ENCODE measurements around the gene DDX1. TPM values are rescaled to one million over a fixed set of nuclear protein-coding genes. Genes with fewer than 3 reads are reported as not detected.

Gene DDX1
- total and polyA plus RNA-seq, 10 of the 15 experiments (the other 5 are each of a cell fraction or from before 2014, with no cell fraction given), result 53.2 to 134 (median 85.6) TPM

- H3K9ac ChIP-seq (ENCODE audit: control insufficient read depth, insufficient read depth, low read length), result no peak overlapping the region
- H3K36me3 ChIP-seq (ENCODE audit: control insufficient read depth in 2 of 2, insufficient read depth in 2 of 2, low read length in 1 of 2), result no peaks in the 10 kb centered on the region
- no peak overlapping the region for H3K4me3 ChIP-seq
- no peaks in the 10 kb centered on the region for H3K4me1 ChIP-seq (ENCODE audit: control insufficient read depth, insufficient read depth, low read length)
- WGBS (ENCODE audit: insufficient coverage, insufficient replicate concordance, low lambda C conversion rate, missing lambda C conversion rate), result 34% methylated on average over 9 of the region's 9 CpGs
- CTCF ChIA-PET, result interaction anchor here (1.0 kb wide), 1 partner anchor 20 kb away, joined by 3 read pairs; no protein-coding TSS in a partner anchor
- H3K4me2 ChIP-seq (ENCODE audit: control insufficient read depth, insufficient read depth), result no peak overlapping the region
- POLR2A ChIA-PET, result no interaction called here
- H3K9me3 ChIP-seq (replicated peaks; ENCODE audit: control insufficient read depth, insufficient read depth, low read length), result no peaks in the 10 kb centered on the region
- FAIRE-seq, result no peak
- intact Hi-C loops (cut with micrococcal nuclease; ENCODE audit: unreplicated experiment), result no loop called here
- SMC1A ChIA-PET (ENCODE audit: uncharacterized antibody, unreplicated experiment), result no interaction called here
- H3K27me3 ChIP-seq (replicated peaks in 1 of 2; ENCODE audit: control insufficient read depth in 2 of 2, insufficient read depth in 2 of 2, low read length in 1 of 2), result no peaks in the 10 kb centered on the region; a peak in 2 of 4 replicates
- in situ Hi-C loops (cut with MboI), result no loop called here
- H2AFZ ChIP-seq (ENCODE audit: control insufficient read depth, low read depth, low read length), result no peak overlapping the region
- BruUV-seq (replicated peaks), result no TSS peak
- DNase-seq (ENCODE audit: low read depth, low spot score), result no peak
- no peaks in the 10 kb centered on the region for H4K20me1 ChIP-seq (ENCODE audit: control insufficient read depth, insufficient read depth)
- ATAC-seq, result no peak
- no peak overlapping the region for H3K27ac ChIP-seq (ENCODE audit: control insufficient read depth, insufficient read depth)
- no peaks in the 10 kb centered on the region for H3K79me2 ChIP-seq (ENCODE audit: control insufficient read depth, insufficient read depth, low read length)
- RAD21 ChIA-PET (ENCODE audit: unreplicated experiment), result no interaction called here
- TF ChIP-seq NFYA (IDR thresholded peaks at IDR 0.05; ENCODE audit: borderline replicate concordance, low read depth, low read length) (no peak), IKZF2 (IDR thresholded peaks at IDR 0.05) (no peak), SPI1 (IDR thresholded peaks at IDR 0.05; ENCODE audit: borderline replicate concordance, insufficient read depth, low read depth, low read length) (no peak), RCOR1 (conservative IDR thresholded peaks at IDR 0.05; ENCODE audit: low read depth, low read length) (no peak)
Measured at GRCh38 chr2:15654727-15655073, 63.0 kb downstream of the DDX1 start.

GRCh38 chr2:15655123-15655887 is 63.6 kb downstream of the DDX1 start:
- Histone ChIP-seq H3K4me2 (ENCODE audit: control insufficient read depth, insufficient read depth) (no peak overlapping the region), H3K9ac (ENCODE audit: control insufficient read depth, insufficient read depth, low read length) (no peak overlapping the region), H3K36me3 (ENCODE audit: control insufficient read depth in 2 of 2, insufficient read depth in 2 of 2, low read length in 1 of 2) (no peaks in the 10 kb centered on the region), H3K27me3 (replicated peaks in 1 of 2; ENCODE audit: control insufficient read depth in 2 of 2, insufficient read depth in 2 of 2, low read length in 1 of 2) (no peaks in the 10 kb centered on the region; a peak in 2 of 4 replicates), H4K20me1 (ENCODE audit: control insufficient read depth, insufficient read depth) (no peaks in the 10 kb centered on the region), H3K27ac (ENCODE audit: control insufficient read depth, insufficient read depth) (no peak overlapping the region), H3K9me3 (replicated peaks; ENCODE audit: control insufficient read depth, insufficient read depth, low read length) (no peaks in the 10 kb centered on the region), H3K79me2 (ENCODE audit: control insufficient read depth, insufficient read depth, low read length) (no peaks in the 10 kb centered on the region), H3K4me3 (no peak overlapping the region), H3K4me1 (ENCODE audit: control insufficient read depth, insufficient read depth, low read length) (no peaks in the 10 kb centered on the region), H2AFZ (ENCODE audit: control insufficient read depth, low read depth, low read length) (no peak overlapping the region)
- in situ Hi-C loops (cut with MboI) (no loop called here), intact Hi-C loops (cut with micrococcal nuclease; ENCODE audit: unreplicated experiment) (no loop called here)
- FAIRE-seq (no peak), ATAC-seq (no peak), DNase-seq (ENCODE audit: low read depth, low spot score) (no peak)
- ChIA-PET RAD21 (ENCODE audit: unreplicated experiment) (no interaction called here), CTCF (interaction anchor here (1.0 kb wide), 1 partner anchor 21 kb away, joined by 3 read pairs; no protein-coding TSS in a partner anchor), POLR2A (no interaction called here), SMC1A (ENCODE audit: uncharacterized antibody, unreplicated experiment) (no interaction called here)
- WGBS (ENCODE audit: insufficient coverage, insufficient replicate concordance, low lambda C conversion rate, missing lambda C conversion rate), result 35% methylated on average over 7 of the region's 7 CpGs
- BruUV-seq (replicated peaks), result no TSS peak
- TF ChIP-seq POU2F2 (IDR thresholded peaks at IDR 0.05; ENCODE audit: borderline replicate concordance, low read depth, low read length), result no peak
- TF ChIP-seq PKNOX1 (IDR thresholded peaks at IDR 0.05), result no peak
- TF ChIP-seq CBFB (IDR thresholded peaks at IDR 0.05; ENCODE audit: low read depth), result no peak
- TF ChIP-seq NKRF (conservative IDR thresholded peaks at IDR 0.05), result no peak
- no peak for TF ChIP-seq RAD51 (IDR thresholded peaks at IDR 0.05)
